Naive B cell (primary cell): ENCODE results near the gene TNNT1. TPM values are rescaled to one million over a fixed set of nuclear protein-coding genes. Genes with fewer than 3 reads are reported as not detected.

Experiments used
- ATAC-seq, 2 donors: fragments of 150-1000 bp; cut with Tn5 transposase; 2 replicates each; pipeline ENCODE4 v1.10.0; 2021; ENCODE audit warnings: low read depth in 2 of 2, mild to moderate bottlenecking in 2 of 2, moderate library complexity in 2 of 2
- DNase-seq: peaks from one replicate; pipeline ENCODE4 v3.0.0; 2022
- H3K27ac Mint-ChIP-seq, 6 donors: one replicate each; pipeline ENCODE4 v1.8.0; 2020 to 2022; ENCODE audit warnings: mild to moderate bottlenecking in 6 of 6, mixed read lengths in 6 of 6, moderate library complexity in 5 of 6, inconsistent platforms in 2 of 6
- H3K27me3 Mint-ChIP-seq, 3 donors: one replicate each; pipeline ENCODE4 v1.8.0; 2021 to 2022; ENCODE audit warnings: mixed read lengths in 3 of 3, mild to moderate bottlenecking in 1 of 3
- H3K36me3 Mint-ChIP-seq, 2 donors: one replicate each; pipeline ENCODE4 v1.8.0; 2020 to 2022; ENCODE audit warnings: mixed read lengths in 2 of 2, inconsistent platforms in 1 of 2, mild to moderate bottlenecking in 1 of 2
- H3K4me1 Mint-ChIP-seq, 3 donors: one replicate each; pipeline ENCODE4 v1.8.0; 2020 to 2022; ENCODE audit warnings: mixed read lengths in 3 of 3, inconsistent platforms in 1 of 3, mild to moderate bottlenecking in 1 of 3, moderate library complexity in 1 of 3
- H3K4me3 Mint-ChIP-seq, 8 donors: one replicate each; pipeline ENCODE4 v1.8.0; 2020 to 2022; ENCODE audit warnings: mild to moderate bottlenecking in 8 of 8, mixed read lengths in 8 of 8, moderate library complexity in 8 of 8, inconsistent platforms in 2 of 8
- H3K9me3 Mint-ChIP-seq, 7 donors: one replicate each; pipeline ENCODE4 v1.8.0; 2020 to 2022; ENCODE audit warnings: mixed read lengths in 7 of 7, mild to moderate bottlenecking in 5 of 7, inconsistent platforms in 2 of 7, moderate library complexity in 1 of 7
- polyA plus RNA-seq, 6 donors: library from polyadenylated mRNA; unstranded; fragments of 300-500 nt; fragmentation: Illumina TruSeq; gene quantifications; one replicate each; pipeline ENCODE4 v1.2.3, GENCODE V29; 2021; ENCODE audit warnings: low read depth in 6 of 6

TNNT1 gene
- polyA plus RNA-seq, 6 donors from 2014 or later = not detected

- Mint-ChIP-seq H3K4me3 (peak overlapping the region; percentile 93 to 99 (median 98)), H3K9me3 (peaks cover 0 to 2% (median 0%) of the 10 kb centered on the region in 7 donors), H3K27ac (peak overlapping the region; percentile 87 to 97 (median 93)), H3K4me1 (peaks cover 31 to 42% (median 41%) of the 10 kb centered on the region in 3 donors), H3K36me3 (peaks cover 0 to 7% of the 10 kb centered on the region in 2 donors), H3K27me3 (peaks cover 0 to 3% (median under 1%) of the 10 kb centered on the region in 3 donors)
- peak; percentile 92 for DNase-seq
- peak; percentile 88 to 89 for ATAC-seq
Observed at GRCh38 chr19:55117663-55118391, 31.2 kb downstream of the TNNT1 start.

- DNase-seq (no peak), ATAC-seq (peak; percentile 39)
- H3K9me3 Mint-ChIP-seq = peaks cover 0 to 2% (median 0%) of the 10 kb centered on the region in 7 donors
- no peaks in the 10 kb centered on the region for H3K27me3 Mint-ChIP-seq
- peaks cover 31 to 42% (median 41%) of the 10 kb centered on the region in 3 donors for H3K4me1 Mint-ChIP-seq
- peak within 1 kb of the TSS; percentile 94 to 99 (median 98) for H3K4me3 Mint-ChIP-seq
- H3K36me3 Mint-ChIP-seq = peaks cover 0 to 7% of the 10 kb centered on the region in 2 donors
- H3K27ac Mint-ChIP-seq = peak within 1 kb of the TSS; percentile 94 to 97 (median 96)
Observed at GRCh38 chr19:55116859-55117662, 31.9 kb downstream of the TNNT1 start, which contains the start of gene PPP1R12C. TSS of gene PPP1R12C (minus strand) at chr19:55117637. CDS start at chr19:55117543, 94 bp downstream.

DNA sequence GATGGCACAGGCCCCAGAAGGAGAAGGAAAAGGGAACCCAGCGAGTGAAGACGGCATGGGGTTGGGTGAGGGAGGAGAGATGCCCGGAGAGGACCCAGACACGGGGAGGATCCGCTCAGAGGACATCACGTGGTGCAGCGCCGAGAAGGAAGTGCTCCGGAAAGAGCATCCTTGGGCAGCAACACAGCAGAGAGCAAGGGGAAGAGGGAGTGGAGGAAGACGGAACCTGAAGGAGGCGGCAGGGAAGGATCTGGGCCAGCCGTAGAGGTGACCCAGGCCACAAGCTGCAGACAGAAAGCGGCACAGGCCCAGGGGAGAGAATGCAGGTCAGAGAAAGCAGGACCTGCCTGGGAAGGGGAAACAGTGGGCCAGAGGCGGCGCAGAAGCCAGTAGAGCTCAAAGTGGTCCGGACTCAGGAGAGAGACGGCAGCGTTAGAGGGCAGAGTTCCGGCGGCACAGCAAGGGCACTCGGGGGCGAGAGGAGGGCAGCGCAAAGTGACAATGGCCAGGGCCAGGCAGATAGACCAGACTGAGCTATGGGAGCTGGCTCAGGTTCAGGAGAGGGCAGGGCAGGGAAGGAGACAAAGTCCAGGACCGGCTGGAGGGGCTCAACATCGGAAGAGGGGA is 32.7 kb downstream of the TNNT1 start:
- H3K27me3 Mint-ChIP-seq = no peaks in the 10 kb centered on the region
- H3K36me3 Mint-ChIP-seq = peaks cover 0 to 7% of the 10 kb centered on the region in 2 donors
- peaks cover 31 to 45% (median 42%) of the 10 kb centered on the region in 3 donors for H3K4me1 Mint-ChIP-seq
- H3K4me3 Mint-ChIP-seq = peak overlapping the region; percentile 88 to 99 (median 95)
- DNase-seq (peak; percentile 31), ATAC-seq (peak; percentile 14 to 15)
- peak overlapping the region; percentile 92 to 97 (median 96) for H3K27ac Mint-ChIP-seq
- H3K9me3 Mint-ChIP-seq = peaks cover 0 to 2% (median 0%) of the 10 kb centered on the region in 7 donors

GRCh38 chr19:55115446-55116065 is 33.5 kb downstream of the TNNT1 start:
- Mint-ChIP-seq H3K4me3 (peak overlapping the region; percentile 88 to 99 (median 95)), H3K27ac (peak overlapping the region; percentile 22 to 97 (median 94)), H3K4me1 (peaks cover 35 to 53% (median 44%) of the 10 kb centered on the region in 3 donors), H3K27me3 (no peaks in the 10 kb centered on the region), H3K36me3 (peaks cover 0 to 7% of the 10 kb centered on the region in 2 donors), H3K9me3 (peaks cover 0 to 2% (median 0%) of the 10 kb centered on the region in 7 donors)
- DNase-seq = no peak
- no peak for ATAC-seq

- Mint-ChIP-seq H3K4me1 (peaks cover 37 to 59% (median 44%) of the 10 kb centered on the region in 3 donors), H3K9me3 (peaks cover 0 to 2% (median 0%) of the 10 kb centered on the region in 7 donors)
- no peak for DNase-seq
Observed at GRCh38 chr19:55114566-55115145, 34.4 kb downstream of the TNNT1 start.

GRCh38 chr19:55113570-55114039 is 35.4 kb downstream of the TNNT1 start:
- peak overlapping the region in 1 of 6 donors; percentile 24 for H3K27ac Mint-ChIP-seq
- H3K36me3 Mint-ChIP-seq = peaks cover 0 to 7% of the 10 kb centered on the region in 2 donors
- peak overlapping the region in 1 of 8 donors; percentile 33 for H3K4me3 Mint-ChIP-seq

More at GRCh38 chr19:55114566-55115145, 34.4 kb downstream of the TNNT1 start:
- H3K27ac Mint-ChIP-seq = peak overlapping the region in 1 of 6 donors; percentile 91
- no peak for ATAC-seq
- H3K27me3 Mint-ChIP-seq = no peaks in the 10 kb centered on the region
- peak overlapping the region in 5 of 8 donors; percentile 25 to 95 (median 69) for H3K4me3 Mint-ChIP-seq
- peaks cover 0 to 7% of the 10 kb centered on the region in 2 donors for H3K36me3 Mint-ChIP-seq

DNA sequence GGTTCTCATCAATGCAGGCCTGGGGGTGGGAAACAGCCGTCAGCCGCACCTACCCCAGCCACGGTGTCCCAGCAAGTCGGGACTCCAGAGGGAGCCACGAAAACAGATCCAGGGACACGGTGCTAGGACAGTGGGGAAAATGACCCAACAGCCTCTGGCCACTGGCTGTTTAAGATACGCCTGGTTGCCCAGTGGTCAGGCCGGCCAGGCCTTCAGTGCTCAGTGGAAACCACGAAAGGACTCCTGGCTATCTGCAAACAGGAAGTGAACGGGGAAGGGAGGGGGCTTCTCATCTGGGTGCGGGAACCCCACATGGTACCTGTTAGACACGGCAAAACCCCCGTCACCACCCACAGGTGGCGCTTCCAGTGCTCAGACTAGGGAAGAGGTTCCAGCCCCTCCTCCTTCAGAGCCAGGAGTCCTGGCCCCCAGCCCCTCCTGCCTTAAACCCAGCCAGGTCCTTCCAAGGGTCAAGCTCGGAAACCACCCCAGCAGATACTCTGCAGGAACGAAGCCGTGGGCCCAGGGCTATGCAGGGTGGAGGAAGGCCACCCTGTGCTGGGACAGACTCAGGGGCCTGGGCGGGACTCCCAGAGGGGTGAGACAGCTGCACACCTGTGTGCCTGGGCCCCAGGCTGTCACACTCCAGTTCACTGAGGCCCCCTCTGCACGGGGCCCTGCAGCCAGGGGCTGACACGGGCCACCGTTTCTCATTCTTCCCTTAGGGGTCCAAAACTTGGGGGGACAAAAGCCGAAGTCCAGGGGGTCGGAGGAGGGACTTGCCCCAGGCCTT is 36.0 kb downstream of the TNNT1 start:
- no peak for ATAC-seq
- Mint-ChIP-seq H3K4me3 (no peak overlapping the region), H3K36me3 (peaks cover 0 to 7% of the 10 kb centered on the region in 2 donors), H3K4me1 (peaks cover 35 to 64% (median 47%) of the 10 kb centered on the region in 3 donors), H3K9me3 (peaks cover 0 to 2% (median 0%) of the 10 kb centered on the region in 7 donors), H3K27ac (no peak overlapping the region), H3K27me3 (no peaks in the 10 kb centered on the region)
- no peak for DNase-seq

More at GRCh38 chr19:55113570-55114039, 35.4 kb downstream of the TNNT1 start:
- ATAC-seq (no peak), DNase-seq (no peak)
- H3K9me3 Mint-ChIP-seq = peaks cover 0 to 2% (median 0%) of the 10 kb centered on the region in 7 donors
- H3K27me3 Mint-ChIP-seq = no peaks in the 10 kb centered on the region
- peaks cover 35 to 65% (median 48%) of the 10 kb centered on the region in 3 donors for H3K4me1 Mint-ChIP-seq

GRCh38 chr19:55112246-55112776 is 36.7 kb downstream of the TNNT1 start:
- H3K27ac Mint-ChIP-seq = no peak overlapping the region
- ATAC-seq (no peak), DNase-seq (no peak)
- no peaks in the 10 kb centered on the region for H3K9me3 Mint-ChIP-seq
- no peak overlapping the region for H3K4me3 Mint-ChIP-seq
- no peaks in the 10 kb centered on the region for H3K27me3 Mint-ChIP-seq
- peaks cover 0 to 7% of the 10 kb centered on the region in 2 donors for H3K36me3 Mint-ChIP-seq
- peaks cover 32 to 59% (median 42%) of the 10 kb centered on the region in 3 donors for H3K4me1 Mint-ChIP-seq

- Mint-ChIP-seq H3K36me3 (peaks cover 0 to 6% of the 10 kb centered on the region in 2 donors), H3K27ac (no peak overlapping the region), H3K9me3 (no peaks in the 10 kb centered on the region), H3K4me3 (peak overlapping the region in 1 of 8 donors; percentile 21), H3K27me3 (no peaks in the 10 kb centered on the region), H3K4me1 (peaks cover 31 to 52% (median 36%) of the 10 kb centered on the region in 3 donors)
- no peak for ATAC-seq
- no peak for DNase-seq
Observed at GRCh38 chr19:55111238-55111831, 37.7 kb downstream of the TNNT1 start.

GRCh38 chr19:55109527-55110291 is 39.3 kb downstream of the TNNT1 start:
- DNase-seq (no peak), ATAC-seq (no peak)
- H3K9me3 Mint-ChIP-seq = no peaks in the 10 kb centered on the region
- H3K36me3 Mint-ChIP-seq = peaks cover 0 to 13% of the 10 kb centered on the region in 2 donors
- no peak overlapping the region for H3K4me3 Mint-ChIP-seq
- H3K27me3 Mint-ChIP-seq = no peaks in the 10 kb centered on the region
- peaks cover 15 to 35% (median 21%) of the 10 kb centered on the region in 3 donors for H3K4me1 Mint-ChIP-seq
- H3K27ac Mint-ChIP-seq = no peak overlapping the region
